ENCODE data around the gene PLXNC1. TPM values are rescaled to one million over a fixed set of nuclear protein-coding genes. Genes with fewer than 3 reads are reported as not detected.

PLXNC1 gene
- total and polyA plus RNA-seq, 4 donors, result 1.7 to 70.0 (median 36.3) TPM

GRCh38 chr12:94157981-94158411 is 9.6 kb downstream of the PLXNC1 start:
- Histone ChIP-seq H3K4me3 (no peak overlapping the region), H3K9ac (ENCODE audit: insufficient read depth in 1 of 2, low read length in 2 of 2) (no peak overlapping the region), H3K4me1 (ENCODE audit: control insufficient read depth in 5 of 5, insufficient read depth in 5 of 5, low read length in 5 of 5) (peaks cover 0 to 1% (median 0%) of the 10 kb centered on the region in 5 donors), H3K36me3 (ENCODE audit: control insufficient read depth in 4 of 4, insufficient read depth in 4 of 4, low read length in 4 of 4) (no peaks in the 10 kb centered on the region), H3K9me3 (ENCODE audit: control insufficient read depth in 4 of 4, insufficient read depth in 3 of 4, low read length in 3 of 4) (peaks cover 0 to 2% (median 0%) of the 10 kb centered on the region in 4 donors), H3K27me3 (ENCODE audit: control insufficient read depth in 3 of 3, insufficient read depth in 3 of 3, low read length in 2 of 3) (peaks cover 0 to 6% (median 4%) of the 10 kb centered on the region in 3 donors), H3K27ac (ENCODE audit: low read depth in 1 of 2, low read length in 1 of 2) (no peak overlapping the region)
- TF ChIP-seq CTCF (IDR thresholded peaks at IDR 0.05; ENCODE audit: control extremely low read depth, extremely low read depth), result no peak
- ATAC-seq (ENCODE audit: insufficient read depth, low FRiP score) (no peak), DNase-seq (peak in 2 of 3 donors; percentile 23 to 47)
- 22 to 47% methylated on average over 6 of the region's 6 CpGs for WGBS, 2 donors

- H3K27ac ChIP-seq (ENCODE audit: low read depth in 1 of 2, low read length in 1 of 2), result no peak overlapping the region
- H3K4me3 ChIP-seq, result no peak overlapping the region
- no peak for ATAC-seq (ENCODE audit: insufficient read depth, low FRiP score)
- DNase-seq, result no peak
- 80 to 86% methylated on average over 8 of the region's 8 CpGs for WGBS, 2 donors
- no peaks in the 10 kb centered on the region for H3K36me3 ChIP-seq (ENCODE audit: control insufficient read depth in 4 of 4, insufficient read depth in 4 of 4, low read length in 4 of 4)
- H3K27me3 ChIP-seq (ENCODE audit: control insufficient read depth in 3 of 3, insufficient read depth in 3 of 3, low read length in 2 of 3), result peaks cover 0 to 4% (median under 1%) of the 10 kb centered on the region in 3 donors
- peaks cover 0 to 2% (median 0%) of the 10 kb centered on the region in 4 donors for H3K9me3 ChIP-seq (ENCODE audit: control insufficient read depth in 4 of 4, insufficient read depth in 3 of 4, low read length in 3 of 4)
- H3K4me1 ChIP-seq (ENCODE audit: control insufficient read depth in 5 of 5, insufficient read depth in 5 of 5, low read length in 5 of 5), result peaks cover 0 to 1% (median 0%) of the 10 kb centered on the region in 5 donors
- no peak overlapping the region for H3K9ac ChIP-seq (ENCODE audit: insufficient read depth in 1 of 2, low read length in 2 of 2)
- no peak for TF ChIP-seq CTCF (IDR thresholded peaks at IDR 0.05; ENCODE audit: control extremely low read depth, extremely low read depth)
Measured at GRCh38 chr12:94158666-94159065, 10.3 kb downstream of the PLXNC1 start.

GRCh38 chr12:94162108-94162507 is 13.7 kb downstream of the PLXNC1 start:
- TF ChIP-seq CTCF (IDR thresholded peaks at IDR 0.05; ENCODE audit: control extremely low read depth, extremely low read depth), result no peak
- no peak for ATAC-seq (ENCODE audit: insufficient read depth, low FRiP score)

GRCh38 chr12:94163850-94164249 is 15.5 kb downstream of the PLXNC1 start:
- H3K4me1 ChIP-seq (ENCODE audit: control insufficient read depth in 5 of 5, insufficient read depth in 5 of 5, low read length in 5 of 5), result peaks cover 0 to 2% (median 0%) of the 10 kb centered on the region in 5 donors
- no peaks in the 10 kb centered on the region for H3K36me3 ChIP-seq (ENCODE audit: control insufficient read depth in 4 of 4, insufficient read depth in 4 of 4, low read length in 4 of 4)
- H3K27ac ChIP-seq (ENCODE audit: low read depth in 1 of 2, low read length in 1 of 2), result no peak overlapping the region
- H3K4me3 ChIP-seq, result no peak overlapping the region
- peaks cover 0 to 2% (median 0%) of the 10 kb centered on the region in 4 donors for H3K9me3 ChIP-seq (ENCODE audit: control insufficient read depth in 4 of 4, insufficient read depth in 3 of 4, low read length in 3 of 4)
- no peak for DNase-seq
- ATAC-seq (ENCODE audit: insufficient read depth, low FRiP score), result no peak
- WGBS, 2 donors, result 94 to 96% methylated on average over 2 of the region's 2 CpGs
- H3K27me3 ChIP-seq (ENCODE audit: control insufficient read depth in 3 of 3, insufficient read depth in 3 of 3, low read length in 2 of 3), result peaks cover 0 to 4% (median 0%) of the 10 kb centered on the region in 3 donors
- no peak overlapping the region for H3K9ac ChIP-seq (ENCODE audit: insufficient read depth in 1 of 2, low read length in 2 of 2)
- no peak for TF ChIP-seq CTCF (IDR thresholded peaks at IDR 0.05; ENCODE audit: control extremely low read depth, extremely low read depth)

More at GRCh38 chr12:94162108-94162507, 13.7 kb downstream of the PLXNC1 start:
- no peak overlapping the region for H3K9ac ChIP-seq (ENCODE audit: insufficient read depth in 1 of 2, low read length in 2 of 2)
- no peak overlapping the region for H3K27ac ChIP-seq (ENCODE audit: low read depth in 1 of 2, low read length in 1 of 2)
- H3K9me3 ChIP-seq (ENCODE audit: control insufficient read depth in 4 of 4, insufficient read depth in 3 of 4, low read length in 3 of 4), result peaks cover 0 to 2% (median 0%) of the 10 kb centered on the region in 4 donors
- 93 to 98% methylated on average over 3 of the region's 3 CpGs for whole genome bisulfite sequencing, 2 donors
- H3K36me3 ChIP-seq (ENCODE audit: control insufficient read depth in 4 of 4, insufficient read depth in 4 of 4, low read length in 4 of 4), result no peaks in the 10 kb centered on the region
- no peak for DNase-seq
- H3K4me3 ChIP-seq, result no peak overlapping the region
- peaks cover 0 to 1% (median 0%) of the 10 kb centered on the region in 5 donors for H3K4me1 ChIP-seq (ENCODE audit: control insufficient read depth in 5 of 5, insufficient read depth in 5 of 5, low read length in 5 of 5)
- peaks cover 0 to under 1% (median 0%) of the 10 kb centered on the region in 3 donors for H3K27me3 ChIP-seq (ENCODE audit: control insufficient read depth in 3 of 3, insufficient read depth in 3 of 3, low read length in 2 of 3)

Measured in lung (tissue), 12 donors.